ENCODE data around the gene PKP2. TPM values are rescaled to one million over a fixed set of nuclear protein-coding genes. Genes with fewer than 3 reads are reported as not detected.
"Not testable (repeated sequence)": the region's sequence is repeated elsewhere in the genome, so short reads cannot be mapped to it uniquely, and the experiment has no call there.

PKP2 gene
- polyA plus RNA-seq, 1 experiment: 0.02 TPM

DNA sequence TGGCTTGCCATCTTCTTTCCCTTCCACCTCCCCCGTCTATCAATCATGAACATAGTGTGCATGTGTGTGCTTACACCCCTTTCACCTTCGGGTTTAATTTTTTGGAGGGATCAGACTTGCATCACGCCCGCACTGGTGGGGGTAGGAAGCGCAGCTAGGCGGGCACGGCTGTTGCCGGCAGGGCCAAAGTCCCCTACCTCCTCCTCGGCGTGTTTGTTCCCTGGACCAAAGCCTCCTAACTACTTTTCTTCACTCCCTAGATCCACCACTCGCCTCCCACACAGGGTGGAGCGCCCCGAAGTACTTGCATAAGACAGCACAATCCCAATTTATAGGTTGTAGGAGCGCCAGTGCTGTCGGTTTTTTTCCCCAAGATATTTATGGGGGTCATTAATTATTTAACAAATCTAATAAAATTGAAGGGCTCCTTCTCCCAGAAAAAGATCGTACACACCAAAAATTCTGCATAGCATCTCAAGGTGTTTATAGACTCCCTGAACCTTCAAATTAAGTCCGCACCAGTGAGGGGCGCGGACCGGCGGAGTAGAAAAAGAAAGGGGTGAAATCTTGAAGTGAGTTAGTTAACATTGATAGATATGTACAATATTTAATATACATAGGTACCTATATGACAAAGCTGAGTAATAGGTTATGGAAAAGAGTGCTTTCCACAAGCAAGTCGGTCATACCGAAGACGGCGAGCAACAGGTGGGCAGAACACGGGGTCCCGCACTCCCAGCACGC is 717 bp downstream of the PKP2 start:
- no peak for DNase-seq (ENCODE audit: low read depth, low spot score)
- Histone ChIP-seq H3K27me3 (ENCODE audit: control insufficient read depth, insufficient read depth, low read length) (peaks cover 9% of the 10 kb centered on the region), H3K27ac (ENCODE audit: low read depth, low read length) (no peak overlapping the region), H3K9me3 (ENCODE audit: control insufficient read depth, insufficient read depth, low read length) (no peaks in the 10 kb centered on the region; the same call in 1 of the 2 replicates), H3K4me3 (ENCODE audit: low read depth, low read length) (no peak overlapping the region)
- ChIA-PET POLR2A (no interaction called here), CTCF (no interaction called here)
- no peak for TF ChIP-seq CTCF (IDR thresholded peaks at IDR 0.05; ENCODE audit: low read depth, low read length)

DNA sequence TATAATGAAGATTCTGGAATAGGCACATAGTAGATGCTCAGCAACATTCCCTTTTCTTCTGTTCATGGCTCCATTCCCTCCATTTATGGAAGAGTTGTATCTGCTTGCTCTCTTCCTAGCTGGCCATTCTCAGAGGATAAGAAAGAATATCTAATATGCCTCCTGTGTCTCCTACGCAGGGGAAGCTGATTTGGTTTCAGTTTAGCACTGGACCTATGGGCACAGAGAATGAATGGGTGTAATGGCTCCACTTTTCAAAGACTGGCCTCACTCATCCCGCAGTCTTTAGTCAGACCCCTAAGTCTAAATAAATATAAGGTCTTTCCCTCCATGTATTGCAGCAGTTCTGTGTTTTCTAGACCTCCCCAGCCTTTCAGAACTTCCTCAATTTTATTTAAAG is 2.0 kb downstream of the PKP2 start:
- no peak for DNase-seq (ENCODE audit: low read depth, low spot score)
- ChIA-PET CTCF (no interaction called here), POLR2A (no interaction called here)
- Histone ChIP-seq H3K4me3 (ENCODE audit: low read depth, low read length) (no peak overlapping the region), H3K27me3 (ENCODE audit: control insufficient read depth, insufficient read depth, low read length) (peaks cover 9% of the 10 kb centered on the region), H3K27ac (ENCODE audit: low read depth, low read length) (no peak overlapping the region), H3K9me3 (ENCODE audit: control insufficient read depth, insufficient read depth, low read length) (no peaks in the 10 kb centered on the region; the same call in 1 of the 2 replicates)
- no peak for TF ChIP-seq CTCF (IDR thresholded peaks at IDR 0.05; ENCODE audit: low read depth, low read length)

- H3K27me3 ChIP-seq (ENCODE audit: control insufficient read depth, insufficient read depth, low read length): peaks cover 9% of the 10 kb centered on the region
- ChIA-PET CTCF (no interaction called here), POLR2A (no interaction called here)
- no peak overlapping the region for H3K27ac ChIP-seq (ENCODE audit: low read depth, low read length)
- H3K4me3 ChIP-seq (ENCODE audit: low read depth, low read length): no peak overlapping the region
- no peak for TF ChIP-seq CTCF (IDR thresholded peaks at IDR 0.05; ENCODE audit: low read depth, low read length)
- H3K9me3 ChIP-seq (ENCODE audit: control insufficient read depth, insufficient read depth, low read length): no peaks in the 10 kb centered on the region; the same call in 1 of the 2 replicates
- DNase-seq (ENCODE audit: low read depth, low spot score): no peak
Measured at GRCh38 chr12:32893458-32893857, 3.1 kb downstream of the PKP2 start.

GRCh38 chr12:32893043-32893442 is 3.5 kb downstream of the PKP2 start:
- ChIA-PET POLR2A (no interaction called here), CTCF (no interaction called here)
- Histone ChIP-seq H3K27me3 (ENCODE audit: control insufficient read depth, insufficient read depth, low read length) (peaks cover 9% of the 10 kb centered on the region), H3K9me3 (ENCODE audit: control insufficient read depth, insufficient read depth, low read length) (no peaks in the 10 kb centered on the region; the same call in 1 of the 2 replicates), H3K4me3 (ENCODE audit: low read depth, low read length) (no peak overlapping the region), H3K27ac (ENCODE audit: low read depth, low read length) (no peak overlapping the region)
- DNase-seq (ENCODE audit: low read depth, low spot score): no peak
- TF ChIP-seq CTCF (IDR thresholded peaks at IDR 0.05; ENCODE audit: low read depth, low read length): no peak

DNA sequence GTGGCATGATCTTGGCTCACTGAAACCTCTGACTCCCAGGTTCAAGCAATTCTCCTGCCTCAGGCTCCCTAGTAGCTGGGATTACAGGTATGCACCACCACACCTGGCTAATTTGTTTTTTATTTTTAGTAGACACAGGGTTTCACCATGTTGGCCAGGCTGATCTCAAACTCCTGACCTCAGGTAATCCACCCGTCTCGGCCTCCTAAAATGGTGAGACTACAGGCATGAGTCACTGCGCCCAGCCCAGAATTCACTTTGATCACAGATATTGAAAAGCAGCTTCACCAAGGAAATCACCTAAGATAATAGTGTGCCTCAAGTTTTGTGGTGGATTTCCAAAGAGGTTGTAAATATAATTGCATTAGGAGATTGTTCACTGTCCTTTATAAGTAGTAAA is 4.2 kb downstream of the PKP2 start:
- H3K4me3 ChIP-seq (ENCODE audit: low read depth, low read length); POLR2A ChIA-PET; CTCF ChIA-PET; H3K9me3 ChIP-seq (ENCODE audit: control insufficient read depth, insufficient read depth, low read length); H3K27ac ChIP-seq (ENCODE audit: low read depth, low read length); H3K27me3 ChIP-seq (ENCODE audit: control insufficient read depth, insufficient read depth, low read length); DNase-seq (ENCODE audit: low read depth, low spot score): not testable (repeated sequence)

Data from AG04450 (cell line).